Testis (tissue), 2 donors: ENCODE results near the gene STX19.

ENCODE experiments used
- POLR2A ChIP-seq: fragments of 450-650 bp; IDR thresholded peaks from one replicate; pipeline ENCODE4 v1.6.1; 2017; ENCODE audit warnings: antibody characterized with exemption, mild to moderate bottlenecking, moderate library complexity
- TF ChIP-seq, protein P1 (sequence below), 3 experiments: fragments of 450-650 bp in 2 of 3; fragments of 200-600 bp in 1 of 3; sonication (generic) in 1 of 3; IDR thresholded peaks; one replicate each; pipeline ENCODE4 v1.5.1; 2016 to 2019; ENCODE audit warnings: antibody characterized with exemption in 3 of 3, mild to moderate bottlenecking in 2 of 3, moderate library complexity in 1 of 3

GRCh38 chr3:94008253-94008652 lies 20.1 kb downstream of the STX19 start:
- TF ChIP-seq, protein P1, sequence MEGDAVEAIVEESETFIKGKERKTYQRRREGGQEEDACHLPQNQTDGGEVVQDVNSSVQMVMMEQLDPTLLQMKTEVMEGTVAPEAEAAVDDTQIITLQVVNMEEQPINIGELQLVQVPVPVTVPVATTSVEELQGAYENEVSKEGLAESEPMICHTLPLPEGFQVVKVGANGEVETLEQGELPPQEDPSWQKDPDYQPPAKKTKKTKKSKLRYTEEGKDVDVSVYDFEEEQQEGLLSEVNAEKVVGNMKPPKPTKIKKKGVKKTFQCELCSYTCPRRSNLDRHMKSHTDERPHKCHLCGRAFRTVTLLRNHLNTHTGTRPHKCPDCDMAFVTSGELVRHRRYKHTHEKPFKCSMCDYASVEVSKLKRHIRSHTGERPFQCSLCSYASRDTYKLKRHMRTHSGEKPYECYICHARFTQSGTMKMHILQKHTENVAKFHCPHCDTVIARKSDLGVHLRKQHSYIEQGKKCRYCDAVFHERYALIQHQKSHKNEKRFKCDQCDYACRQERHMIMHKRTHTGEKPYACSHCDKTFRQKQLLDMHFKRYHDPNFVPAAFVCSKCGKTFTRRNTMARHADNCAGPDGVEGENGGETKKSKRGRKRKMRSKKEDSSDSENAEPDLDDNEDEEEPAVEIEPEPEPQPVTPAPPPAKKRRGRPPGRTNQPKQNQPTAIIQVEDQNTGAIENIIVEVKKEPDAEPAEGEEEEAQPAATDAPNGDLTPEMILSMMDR (IDR thresholded peaks at IDR 0.05), result no peak
- TF ChIP-seq POLR2A, result no peak
